GM12878 (cell line): ENCODE data around the gene N4BP2L1. TPM values are rescaled to one million over a fixed set of nuclear protein-coding genes. Genes with fewer than 3 reads are reported as not detected.

Experiments used
- ATAC-seq: fragments of 200-7000 bp; cut with Tn5 transposase; 3 replicates; pipeline ENCODE4 v1.9.1; 2020; ENCODE audit warnings: mild to moderate bottlenecking, moderate library complexity
- BruUV-seq: library from RNA; stranded (reverse); fragments of 400-500 nt; replicated peaks from 2 replicates; lab custom pipeline; 2021; lab: Mats Ljungman, UMichigan
- CTCF ChIA-PET: fragments of 300-600 bp; sonication (Branson Sonifier 250); formaldehyde crosslinking; extraction: SDS; loops from one replicate; lab custom pipeline; 2021; ENCODE audit warnings: inconsistent platforms; lab: Yijun Ruan, JAX
- POLR2A ChIA-PET: fragments of 350-600 bp; formaldehyde crosslinking; extraction: SDS; loops from one replicate; lab custom pipeline; 2021; ENCODE audit warnings: inconsistent platforms; lab: Charles Lee
- RAD21 ChIA-PET: fragments of 300-600 bp; sonication (Branson Sonifier 250); formaldehyde crosslinking; loops from one replicate; lab custom pipeline; 2023; ENCODE audit warnings: antibody characterized with exemption; ENCODE audit not compliant: unreplicated experiment; lab: Charles Lee
- SMC1A ChIA-PET: fragments of 300-600 bp; sonication (Branson Sonifier 250); formaldehyde crosslinking; loops from one replicate; lab custom pipeline; 2023; ENCODE audit not compliant: unreplicated experiment, uncharacterized antibody; lab: Charles Lee
- DNase-seq: peaks from one replicate; pipeline ENCODE4 v3.0.0-alpha.2; 2011; ENCODE audit warnings: low read depth, low spot score
- FAIRE-seq: peaks from 3 replicates; lab custom pipeline; 2011; peaks lifted over from hg19 to GRCh38; lab: Jason Lieb, UNC
- H2AFZ ChIP-seq: 2 replicates; pipeline ENCODE4 v1.6.0; 2011; ENCODE audit warnings: low read depth, low read length, control low read depth; ENCODE audit not compliant: control insufficient read depth
- H3K27ac ChIP-seq: 2 replicates; pipeline ENCODE4 v1.5.1; 2011; ENCODE audit warnings: control low read depth; ENCODE audit not compliant: control insufficient read depth, insufficient read depth
- H3K27me3 ChIP-seq, 2 experiments: replicated peaks in 1 of 2; 2 replicates each; pipeline versions ENCODE4 v1.6.0 to v1.6.1; 2011; ENCODE audit warnings: low read length in 1 of 2; ENCODE audit not compliant: control insufficient read depth in 2 of 2, insufficient read depth in 2 of 2
- H3K36me3 ChIP-seq, 2 experiments: 2 replicates each; pipeline ENCODE4 v1.5.1; 2011; ENCODE audit warnings: low read length in 1 of 2; ENCODE audit not compliant: control insufficient read depth in 2 of 2, insufficient read depth in 2 of 2
- H3K4me1 ChIP-seq: 2 replicates; pipeline ENCODE4 v1.6.1; 2011; ENCODE audit warnings: mild to moderate bottlenecking, low read length, moderate library complexity, mixed read lengths; ENCODE audit not compliant: control insufficient read depth, insufficient read depth
- H3K4me2 ChIP-seq: 2 replicates; pipeline ENCODE4 v1.6.0; 2011; ENCODE audit warnings: control low read depth; ENCODE audit not compliant: control insufficient read depth, insufficient read depth
- H3K4me3 ChIP-seq: fragments of 200-600 bp; sonication (generic); 2 replicates; pipeline ENCODE4 v1.5.1; 2016
- H3K79me2 ChIP-seq: 2 replicates; pipeline ENCODE4 v1.6.0; 2011; ENCODE audit warnings: low read length; ENCODE audit not compliant: control insufficient read depth, insufficient read depth
- H3K9ac ChIP-seq: 2 replicates; pipeline ENCODE4 v1.8.0; 2011; ENCODE audit warnings: low read length, control low read depth, mixed read lengths; ENCODE audit not compliant: control insufficient read depth, insufficient read depth
- H3K9me3 ChIP-seq: replicated peaks from 3 replicates; pipeline ENCODE4 v1.5.1; 2011; ENCODE audit warnings: mild to moderate bottlenecking, low read length; ENCODE audit not compliant: control insufficient read depth, insufficient read depth
- H4K20me1 ChIP-seq: 2 replicates; pipeline ENCODE4 v1.6.0; 2011; ENCODE audit not compliant: control insufficient read depth, insufficient read depth
- EZH2 ChIP-seq: IDR thresholded peaks from 2 replicates; pipeline ENCODE4 v1.6.1; 2012; ENCODE audit warnings: low read depth, mild to moderate bottlenecking, control low read depth, inconsistent platforms, low read length, borderline replicate concordance; ENCODE audit not compliant: control insufficient read depth
- POLR2AphosphoS5 ChIP-seq: IDR thresholded peaks from 2 replicates; pipeline ENCODE4 v1.6.1; 2011; ENCODE audit warnings: mild to moderate bottlenecking, low read length, inconsistent platforms
- RELA ChIP-seq: fragments of 450-650 bp; IDR thresholded peaks from 2 replicates; pipeline ENCODE4 v1.8.0; 2014; ENCODE audit warnings: borderline replicate concordance; ENCODE audit not compliant: partially characterized antibody
- SIN3A ChIP-seq: IDR thresholded peaks from 2 replicates; pipeline ENCODE4 v1.6.1; 2012; ENCODE audit warnings: low read depth, low read length, improper control_type of control experiment
- WGBS: methylation state at CpG from one replicate; pipeline ENCODE4 v1.1.6; 2016; ENCODE audit warnings: low lambda C conversion rate; ENCODE audit not compliant: insufficient replicate concordance, insufficient coverage; ENCODE audit errors: missing lambda C conversion rate; 5-methylcytosine and 5-hydroxymethylcytosine counted together
- in situ Hi-C: fragments of 300-500 bp; cut with MboI; formaldehyde crosslinking; loops from 9 replicates; pipeline ENCODE4 v1.14.3; 2018; ENCODE audit warnings: mixed read lengths
- intact Hi-C: fragments of 100-400 bp; cut with micrococcal nuclease; formaldehyde crosslinking; loops from one replicate; pipeline ENCODE4 v1.14.2; 2022; ENCODE audit not compliant: unreplicated experiment
- polyA plus RNA-seq, 11 experiments: library from polyadenylated mRNA; depleted of rRNA in 4 of 11; unstranded in 6 of 11; stranded (reverse) in 5 of 11; fragments of >200 nt; fragmentation: Nextera tagmentation in 4 of 11; fragmentation: Illumina TruSeq in 1 of 11; extraction: Ambion mirVana in 4 of 11; extraction: Trizol in 1 of 11; gene quantifications; 1 replicate in 1 of 11; 2 replicates in 10 of 11; pipeline versions ENCODE4 v1.2.1 to v1.2.3, GENCODE V29; 2011 to 2016; ENCODE audit warnings: inconsistent platforms in 2 of 11, missing spikeins in 2 of 11, low read depth in 1 of 11
- total RNA-seq, 4 experiments: library from RNA; depleted of rRNA in 3 of 4; stranded (reverse); fragments of >200 nt in 3 of 4; fragmentation: Illumina TruSeq in 1 of 4; extraction: Trizol in 1 of 4; gene quantifications; 2 replicates each; pipeline versions ENCODE4 v1.2.1 to v1.2.3, GENCODE V29; 2013 to 2021
- TF ChIP-seq, protein P1 (sequence below): IDR thresholded peaks from 2 replicates; pipeline ENCODE4 v1.6.1; 2012; ENCODE audit warnings: mild to moderate bottlenecking, low read depth, low read length
- TF ChIP-seq, protein P2 (sequence below): fragments of 450-650 bp; IDR thresholded peaks from 2 replicates; pipeline ENCODE4 v1.6.1; 2016; ENCODE audit warnings: mild to moderate bottlenecking

N4BP2L1 gene
- total and polyA plus RNA-seq, 10 of the 15 experiments (the other 5 are each of a cell fraction or from before 2014, with no cell fraction given) = 3.3 to 42.5 (median 16.2) TPM

DNA sequence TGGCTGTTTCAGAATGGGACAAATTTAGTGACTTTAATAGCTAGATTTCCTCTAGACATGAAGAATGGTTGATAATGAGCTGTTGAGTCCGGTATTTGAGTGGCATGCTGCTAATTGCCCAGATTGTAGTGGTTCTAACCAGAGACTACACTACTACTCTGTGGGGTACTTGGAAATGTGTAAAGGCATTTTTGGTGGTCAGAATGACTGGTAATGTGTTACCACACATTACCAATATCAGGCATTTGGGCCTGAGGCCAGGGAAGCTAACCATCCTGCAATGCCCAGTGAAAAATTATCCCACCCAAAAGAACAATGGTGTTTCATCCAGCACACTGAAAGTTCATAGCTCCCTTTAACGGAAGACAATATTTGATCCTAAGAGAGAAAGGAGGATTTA, 17.5 kb upstream of the N4BP2L1 start:
- Histone ChIP-seq H3K4me3 (no peak overlapping the region), H3K79me2 (no peaks in the 10 kb centered on the region), H2AFZ (no peak overlapping the region), H3K4me1 (peaks cover 15% of the 10 kb centered on the region), H3K36me3 (no peaks in the 10 kb centered on the region), H3K9ac (no peak overlapping the region), H3K4me2 (no peak overlapping the region), H4K20me1 (no peaks in the 10 kb centered on the region), H3K27me3 (no peaks in the 10 kb centered on the region), H3K27ac (no peak overlapping the region), H3K9me3 (no peaks in the 10 kb centered on the region)
- ChIA-PET CTCF (interaction anchor here (0.8 to 2.4 kb wide), 9 partner anchors 9 to 177 kb away, joined by 3 to 10 read pairs (median 3); partner anchors contain the start of gene N4BP2L2), POLR2A (interaction anchor here (1.4 kb wide), 1 partner anchor 130 kb away, joined by 3 read pairs; the partner anchor contains the start of genes BRCA2 and ZAR1L), SMC1A (interaction anchor here (0.6 to 2.1 kb wide), 8 partner anchors 9 to 1860 kb away, joined by 3 to 10 read pairs (median 4); partner anchors contain the start of gene N4BP2L1), RAD21 (interaction anchor here (1.0 to 1.5 kb wide), 3 partner anchors 127 to 292 kb away, joined by 3 read pairs; no protein-coding TSS in a partner anchor)
- FAIRE-seq (no peak), ATAC-seq (no peak), DNase-seq (no peak)
- whole genome bisulfite sequencing = 95% methylated on average over 2 of the region's 2 CpGs
- intact Hi-C loops = no loop called here
- BruUV-seq = no TSS peak
- TF ChIP-seq SIN3A (no peak), RELA (no peak), EZH2 (no peak), POLR2AphosphoS5 (no peak)
- TF ChIP-seq, protein P1, sequence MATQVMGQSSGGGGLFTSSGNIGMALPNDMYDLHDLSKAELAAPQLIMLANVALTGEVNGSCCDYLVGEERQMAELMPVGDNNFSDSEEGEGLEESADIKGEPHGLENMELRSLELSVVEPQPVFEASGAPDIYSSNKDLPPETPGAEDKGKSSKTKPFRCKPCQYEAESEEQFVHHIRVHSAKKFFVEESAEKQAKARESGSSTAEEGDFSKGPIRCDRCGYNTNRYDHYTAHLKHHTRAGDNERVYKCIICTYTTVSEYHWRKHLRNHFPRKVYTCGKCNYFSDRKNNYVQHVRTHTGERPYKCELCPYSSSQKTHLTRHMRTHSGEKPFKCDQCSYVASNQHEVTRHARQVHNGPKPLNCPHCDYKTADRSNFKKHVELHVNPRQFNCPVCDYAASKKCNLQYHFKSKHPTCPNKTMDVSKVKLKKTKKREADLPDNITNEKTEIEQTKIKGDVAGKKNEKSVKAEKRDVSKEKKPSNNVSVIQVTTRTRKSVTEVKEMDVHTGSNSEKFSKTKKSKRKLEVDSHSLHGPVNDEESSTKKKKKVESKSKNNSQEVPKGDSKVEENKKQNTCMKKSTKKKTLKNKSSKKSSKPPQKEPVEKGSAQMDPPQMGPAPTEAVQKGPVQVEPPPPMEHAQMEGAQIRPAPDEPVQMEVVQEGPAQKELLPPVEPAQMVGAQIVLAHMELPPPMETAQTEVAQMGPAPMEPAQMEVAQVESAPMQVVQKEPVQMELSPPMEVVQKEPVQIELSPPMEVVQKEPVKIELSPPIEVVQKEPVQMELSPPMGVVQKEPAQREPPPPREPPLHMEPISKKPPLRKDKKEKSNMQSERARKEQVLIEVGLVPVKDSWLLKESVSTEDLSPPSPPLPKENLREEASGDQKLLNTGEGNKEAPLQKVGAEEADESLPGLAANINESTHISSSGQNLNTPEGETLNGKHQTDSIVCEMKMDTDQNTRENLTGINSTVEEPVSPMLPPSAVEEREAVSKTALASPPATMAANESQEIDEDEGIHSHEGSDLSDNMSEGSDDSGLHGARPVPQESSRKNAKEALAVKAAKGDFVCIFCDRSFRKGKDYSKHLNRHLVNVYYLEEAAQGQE = no peak
- TF ChIP-seq, protein P2, sequence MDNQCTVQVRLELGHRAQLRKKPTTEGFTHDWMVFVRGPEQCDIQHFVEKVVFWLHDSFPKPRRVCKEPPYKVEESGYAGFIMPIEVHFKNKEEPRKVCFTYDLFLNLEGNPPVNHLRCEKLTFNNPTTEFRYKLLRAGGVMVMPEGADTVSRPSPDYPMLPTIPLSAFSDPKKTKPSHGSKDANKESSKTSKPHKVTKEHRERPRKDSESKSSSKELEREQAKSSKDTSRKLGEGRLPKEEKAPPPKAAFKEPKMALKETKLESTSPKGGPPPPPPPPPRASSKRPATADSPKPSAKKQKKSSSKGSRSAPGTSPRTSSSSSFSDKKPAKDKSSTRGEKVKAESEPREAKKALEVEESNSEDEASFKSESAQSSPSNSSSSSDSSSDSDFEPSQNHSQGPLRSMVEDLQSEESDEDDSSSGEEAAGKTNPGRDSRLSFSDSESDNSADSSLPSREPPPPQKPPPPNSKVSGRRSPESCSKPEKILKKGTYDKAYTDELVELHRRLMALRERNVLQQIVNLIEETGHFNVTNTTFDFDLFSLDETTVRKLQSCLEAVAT = no peak
- in situ Hi-C loops = loop anchor here (25.0 kb wide), 1 partner anchor 1092 kb away; no protein-coding TSS in a partner anchor
